ENCODE data around the gene ZNF32. TPM values are rescaled to one million over a fixed set of nuclear protein-coding genes. Genes with fewer than 3 reads are reported as not detected.
"Not testable (repeated sequence)": the region's sequence is repeated elsewhere in the genome, so short reads cannot be mapped to it uniquely, and the experiment has no call there.

Gene ZNF32
- total RNA-seq, 4 donors from 2014 or later: 29.7 to 48.1 (median 35.3) TPM

DNA sequence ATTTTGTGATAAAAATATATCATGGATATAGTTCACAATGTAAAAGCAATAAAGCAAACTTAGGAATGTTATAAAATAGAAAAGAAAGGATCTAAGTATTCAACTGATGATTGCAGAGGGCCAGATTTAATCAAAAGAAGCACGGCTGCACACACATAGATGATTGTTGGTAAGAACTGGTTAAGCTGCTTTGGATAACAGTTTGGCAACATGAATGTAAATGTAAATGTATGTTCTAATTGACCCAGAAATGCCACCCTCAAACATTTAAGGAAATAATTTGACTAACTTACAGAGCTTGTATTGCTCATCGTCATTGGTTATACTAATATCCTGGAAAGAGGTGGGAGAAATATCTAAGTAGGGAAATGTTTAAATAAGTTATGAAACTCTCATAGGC is 29.3 kb downstream of the ZNF32 start:
- no peak for ATAC-seq (ENCODE audit: low FRiP score)
- TF ChIP-seq, protein P1, sequence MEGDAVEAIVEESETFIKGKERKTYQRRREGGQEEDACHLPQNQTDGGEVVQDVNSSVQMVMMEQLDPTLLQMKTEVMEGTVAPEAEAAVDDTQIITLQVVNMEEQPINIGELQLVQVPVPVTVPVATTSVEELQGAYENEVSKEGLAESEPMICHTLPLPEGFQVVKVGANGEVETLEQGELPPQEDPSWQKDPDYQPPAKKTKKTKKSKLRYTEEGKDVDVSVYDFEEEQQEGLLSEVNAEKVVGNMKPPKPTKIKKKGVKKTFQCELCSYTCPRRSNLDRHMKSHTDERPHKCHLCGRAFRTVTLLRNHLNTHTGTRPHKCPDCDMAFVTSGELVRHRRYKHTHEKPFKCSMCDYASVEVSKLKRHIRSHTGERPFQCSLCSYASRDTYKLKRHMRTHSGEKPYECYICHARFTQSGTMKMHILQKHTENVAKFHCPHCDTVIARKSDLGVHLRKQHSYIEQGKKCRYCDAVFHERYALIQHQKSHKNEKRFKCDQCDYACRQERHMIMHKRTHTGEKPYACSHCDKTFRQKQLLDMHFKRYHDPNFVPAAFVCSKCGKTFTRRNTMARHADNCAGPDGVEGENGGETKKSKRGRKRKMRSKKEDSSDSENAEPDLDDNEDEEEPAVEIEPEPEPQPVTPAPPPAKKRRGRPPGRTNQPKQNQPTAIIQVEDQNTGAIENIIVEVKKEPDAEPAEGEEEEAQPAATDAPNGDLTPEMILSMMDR (IDR thresholded peaks at IDR 0.05): no peak
- DNase-seq (ENCODE audit: low spot score): no peak

DNA sequence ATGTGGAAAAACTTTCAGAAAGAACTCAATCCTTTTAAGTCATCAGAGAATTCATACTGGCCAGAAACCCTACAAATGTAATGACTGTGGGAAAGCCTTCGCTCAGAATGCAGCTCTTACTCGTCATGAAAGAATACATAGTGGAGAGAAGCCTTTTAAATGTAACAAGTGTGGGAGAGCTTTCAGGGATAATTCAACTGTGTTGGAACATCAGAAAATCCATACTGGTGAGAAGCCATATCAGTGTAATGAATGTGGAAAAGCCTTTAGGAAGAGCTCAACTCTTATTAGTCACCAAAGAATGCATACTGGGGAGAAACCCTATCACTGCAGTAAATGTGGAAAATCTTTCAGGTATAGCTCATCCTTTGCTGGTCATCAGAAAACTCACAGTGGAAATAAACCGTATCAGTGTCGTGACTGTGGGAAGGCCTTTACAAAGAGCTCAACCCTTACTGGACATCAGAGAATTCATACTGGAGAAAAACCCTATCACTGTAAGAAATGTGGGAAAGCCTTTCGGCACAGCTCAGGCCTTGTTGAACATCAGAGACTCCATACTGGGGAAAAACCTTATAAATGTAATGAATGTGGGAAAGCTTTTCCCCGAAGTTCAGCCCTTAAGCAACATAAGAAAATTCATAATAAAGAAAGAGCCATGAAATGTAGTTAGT is 31.8 kb downstream of the ZNF32 start:
- TF ChIP-seq, protein P1 (IDR thresholded peaks at IDR 0.05): no peak
- no peak for ATAC-seq (ENCODE audit: low FRiP score)
- no peak for DNase-seq (ENCODE audit: low spot score)

DNA sequence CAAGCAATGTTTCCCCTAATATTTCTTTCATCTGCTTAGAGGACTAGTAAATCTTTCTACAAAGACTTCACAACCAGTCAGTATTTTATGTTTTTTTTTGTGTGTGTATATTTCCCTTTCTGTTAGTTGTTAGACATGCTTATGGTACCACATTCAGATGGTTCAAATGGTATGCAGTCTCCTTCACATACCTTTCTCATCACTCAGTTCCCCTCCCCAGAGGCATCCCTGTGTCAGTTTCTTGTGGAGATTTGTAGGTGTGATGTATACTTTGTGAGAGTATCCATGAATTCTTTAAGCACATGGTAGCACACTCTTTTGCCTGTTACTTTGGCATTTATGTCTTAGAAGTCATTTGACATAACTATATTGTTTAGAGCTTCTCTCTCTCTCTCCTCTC is 38.0 kb downstream of the ZNF32 start:
- TF ChIP-seq, protein P1 (IDR thresholded peaks at IDR 0.05): no peak
- no peak for DNase-seq (ENCODE audit: low spot score)
- ATAC-seq (ENCODE audit: low FRiP score): no peak

DNA sequence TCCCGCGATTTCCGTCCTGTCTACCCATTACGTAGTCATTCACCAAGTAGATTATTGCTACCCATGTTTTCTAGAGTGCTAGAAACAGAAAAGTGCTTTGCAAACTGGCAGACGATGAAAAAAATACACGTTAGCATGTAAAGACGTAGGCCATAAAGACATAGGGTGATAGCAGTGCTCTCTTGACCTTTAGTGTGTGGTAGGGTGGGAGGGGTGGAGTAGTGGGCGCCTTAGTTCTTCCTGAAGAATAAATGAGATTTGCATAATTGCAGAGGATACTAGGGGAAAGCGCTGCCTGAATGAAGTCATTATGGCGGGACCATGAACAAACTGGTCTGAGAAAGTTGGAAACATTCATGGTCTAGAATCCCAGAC is 41.5 kb downstream of the ZNF32 start:
- ATAC-seq (ENCODE audit: low FRiP score): no peak
- DNase-seq (ENCODE audit: low spot score): no peak
- TF ChIP-seq, protein P1 (IDR thresholded peaks at IDR 0.05): no peak

DNA sequence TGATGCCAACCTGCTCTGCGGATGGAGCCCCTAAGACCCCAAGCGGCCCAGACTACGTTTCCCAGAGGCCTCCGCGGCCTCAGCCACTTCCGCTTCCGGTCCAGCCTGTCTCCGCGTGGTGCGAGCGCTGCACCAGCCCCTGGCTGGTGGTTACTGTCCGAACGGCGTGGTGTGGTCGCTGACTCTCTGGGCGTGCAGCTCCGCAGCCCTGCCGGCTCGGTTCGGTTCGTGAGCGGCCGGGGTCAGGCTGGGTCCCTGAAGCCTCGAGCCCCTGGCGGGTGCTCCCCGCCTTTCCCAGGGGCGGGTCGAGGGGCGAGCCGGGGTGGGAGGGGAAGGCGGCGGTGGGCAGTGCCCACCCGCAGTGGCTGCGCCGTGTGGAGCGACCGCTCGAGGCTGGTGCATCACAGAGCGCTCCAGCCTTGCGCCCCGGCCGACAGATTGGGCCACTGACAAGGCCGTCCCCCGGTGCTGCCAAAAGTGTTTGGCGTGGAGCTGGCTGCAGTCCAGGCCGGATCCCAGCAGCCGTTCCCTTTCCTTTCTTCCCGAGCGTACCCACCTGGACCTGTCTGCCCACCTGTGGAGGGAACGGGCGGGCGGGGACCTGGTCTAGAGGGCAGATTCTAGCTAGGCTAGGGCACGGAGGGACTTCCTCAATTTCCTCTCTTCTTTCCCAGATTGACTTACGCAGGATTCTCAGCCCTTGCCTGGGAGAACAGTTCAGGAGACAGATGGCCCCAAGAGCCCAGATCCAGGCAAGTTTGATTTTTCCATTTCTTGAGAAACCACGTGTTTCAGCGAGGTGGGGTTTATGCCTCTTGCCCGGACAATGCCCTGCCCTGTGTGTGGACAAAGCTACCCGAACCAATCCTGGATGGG is 42.1 kb downstream of the ZNF32 start, which contains the start of gene ZNF485:
TSS of gene ZNF485 (plus strand) at position 116 of the 876 bp plus-strand sequence. CDS start at position 729, 613 bp downstream.
- peak; percentile 85 for ATAC-seq (ENCODE audit: low FRiP score)
- TF ChIP-seq, protein P1 (IDR thresholded peaks at IDR 0.05): no peak
- no peak for DNase-seq (ENCODE audit: low spot score)

DNA sequence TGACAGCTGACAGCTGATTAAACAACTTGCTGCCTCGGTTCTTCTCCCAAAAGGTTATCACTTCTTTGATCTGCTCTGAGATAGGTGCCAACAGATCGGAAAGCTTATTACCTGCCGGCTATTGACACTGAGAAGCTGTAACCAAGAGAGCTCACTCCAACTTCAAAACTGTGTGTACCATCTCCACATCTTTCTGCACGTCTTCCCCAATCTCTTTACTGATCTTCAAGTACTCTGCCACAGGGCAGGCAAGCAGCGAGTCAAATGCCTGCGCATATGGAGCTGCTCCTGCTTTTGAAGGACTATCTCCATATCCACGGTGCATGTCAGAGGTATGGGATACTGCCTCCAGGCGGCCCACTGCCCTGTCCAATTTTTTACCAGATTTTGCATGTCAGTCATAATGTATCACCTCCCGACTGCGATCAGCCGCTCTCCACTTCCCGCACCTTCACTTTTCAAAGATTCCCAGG is 42.8 kb downstream of the ZNF32 start:
- DNase-seq (ENCODE audit: low spot score) (no peak), ATAC-seq (ENCODE audit: low FRiP score) (peak; percentile 5)

DNA sequence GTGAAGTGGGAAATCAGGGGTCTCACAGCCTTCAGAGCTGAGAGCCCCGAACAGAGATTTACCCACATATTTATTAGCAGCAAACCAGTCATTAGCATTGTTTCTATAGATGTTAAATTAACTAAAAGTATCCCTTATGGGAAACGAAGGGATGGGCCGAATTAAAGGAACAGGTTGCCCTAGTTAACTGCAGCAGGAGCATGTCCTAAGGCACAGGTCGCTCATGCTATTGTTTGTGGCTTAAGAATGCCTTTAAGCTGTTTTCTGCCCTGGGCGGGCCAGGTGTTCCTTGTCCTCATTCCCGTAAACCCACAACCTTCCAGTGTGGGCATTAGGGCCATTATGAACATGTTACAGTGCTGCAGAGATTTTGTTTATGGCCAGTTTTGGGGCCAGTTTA is 47.1 kb downstream of the ZNF32 start:
- DNase-seq (ENCODE audit: low spot score); ATAC-seq (ENCODE audit: low FRiP score): not testable (repeated sequence)

More for the DNA sequence above, 42.8 kb downstream of the ZNF32 start:
- TF ChIP-seq, protein P1 (IDR thresholded peaks at IDR 0.05): no peak
